Measurements from ENCODE around the gene EIF5.

EIF5 gene

DNA sequence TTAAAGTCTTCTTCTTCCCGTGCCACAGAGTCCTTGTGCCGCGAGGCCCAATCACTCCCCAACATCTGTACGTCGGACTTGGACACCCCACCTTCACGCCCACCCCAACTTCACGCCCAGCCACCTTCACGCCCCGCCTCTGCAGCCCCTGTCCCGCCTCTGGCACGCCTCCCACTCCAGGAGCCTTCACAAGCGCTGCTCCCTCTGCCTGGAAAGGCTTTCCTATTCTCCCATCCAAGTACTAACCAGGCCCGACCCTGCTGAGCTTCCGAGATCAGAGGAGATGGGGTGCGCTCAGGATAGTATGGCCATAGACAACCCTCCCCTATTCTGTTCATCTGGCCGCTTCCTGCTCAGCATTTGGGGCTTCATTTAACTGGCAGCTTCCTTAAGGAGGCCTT is 17.3 kb upstream of the EIF5 start:
- no peak for DNase-seq (ENCODE audit: low read depth)
- TF ChIP-seq, protein P1, sequence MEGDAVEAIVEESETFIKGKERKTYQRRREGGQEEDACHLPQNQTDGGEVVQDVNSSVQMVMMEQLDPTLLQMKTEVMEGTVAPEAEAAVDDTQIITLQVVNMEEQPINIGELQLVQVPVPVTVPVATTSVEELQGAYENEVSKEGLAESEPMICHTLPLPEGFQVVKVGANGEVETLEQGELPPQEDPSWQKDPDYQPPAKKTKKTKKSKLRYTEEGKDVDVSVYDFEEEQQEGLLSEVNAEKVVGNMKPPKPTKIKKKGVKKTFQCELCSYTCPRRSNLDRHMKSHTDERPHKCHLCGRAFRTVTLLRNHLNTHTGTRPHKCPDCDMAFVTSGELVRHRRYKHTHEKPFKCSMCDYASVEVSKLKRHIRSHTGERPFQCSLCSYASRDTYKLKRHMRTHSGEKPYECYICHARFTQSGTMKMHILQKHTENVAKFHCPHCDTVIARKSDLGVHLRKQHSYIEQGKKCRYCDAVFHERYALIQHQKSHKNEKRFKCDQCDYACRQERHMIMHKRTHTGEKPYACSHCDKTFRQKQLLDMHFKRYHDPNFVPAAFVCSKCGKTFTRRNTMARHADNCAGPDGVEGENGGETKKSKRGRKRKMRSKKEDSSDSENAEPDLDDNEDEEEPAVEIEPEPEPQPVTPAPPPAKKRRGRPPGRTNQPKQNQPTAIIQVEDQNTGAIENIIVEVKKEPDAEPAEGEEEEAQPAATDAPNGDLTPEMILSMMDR (conservative IDR thresholded peaks at IDR 0.05; ENCODE audit: low read depth, low read length): no peak

DNA sequence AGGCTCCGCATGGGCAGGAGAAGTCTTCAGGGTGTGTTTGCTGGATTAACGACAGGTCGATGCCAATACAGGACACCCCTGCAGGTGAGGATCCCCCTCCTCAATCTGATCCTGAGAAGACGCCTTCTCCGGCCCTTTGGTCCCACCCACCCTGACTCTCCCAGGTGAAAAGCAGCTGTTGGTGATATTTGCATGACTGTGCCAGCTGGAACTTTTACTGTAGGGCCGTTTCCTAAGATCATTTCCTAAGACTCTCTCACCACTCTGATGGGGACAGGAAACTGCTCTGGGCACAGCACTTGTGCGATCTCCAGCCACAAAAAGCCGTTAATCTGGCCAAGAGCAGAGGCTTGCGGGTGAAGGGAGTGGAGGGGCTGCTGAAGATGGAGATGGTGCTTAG is 16.8 kb upstream of the EIF5 start:
- TF ChIP-seq, protein P1 (conservative IDR thresholded peaks at IDR 0.05; ENCODE audit: low read depth, low read length): no peak
- no peak overlapping the region for H3K4me3 ChIP-seq (ENCODE audit: low read length)

More for the DNA sequence above, 17.3 kb upstream of the EIF5 start:
- no peak overlapping the region for H3K4me3 ChIP-seq (ENCODE audit: low read length)

DNA sequence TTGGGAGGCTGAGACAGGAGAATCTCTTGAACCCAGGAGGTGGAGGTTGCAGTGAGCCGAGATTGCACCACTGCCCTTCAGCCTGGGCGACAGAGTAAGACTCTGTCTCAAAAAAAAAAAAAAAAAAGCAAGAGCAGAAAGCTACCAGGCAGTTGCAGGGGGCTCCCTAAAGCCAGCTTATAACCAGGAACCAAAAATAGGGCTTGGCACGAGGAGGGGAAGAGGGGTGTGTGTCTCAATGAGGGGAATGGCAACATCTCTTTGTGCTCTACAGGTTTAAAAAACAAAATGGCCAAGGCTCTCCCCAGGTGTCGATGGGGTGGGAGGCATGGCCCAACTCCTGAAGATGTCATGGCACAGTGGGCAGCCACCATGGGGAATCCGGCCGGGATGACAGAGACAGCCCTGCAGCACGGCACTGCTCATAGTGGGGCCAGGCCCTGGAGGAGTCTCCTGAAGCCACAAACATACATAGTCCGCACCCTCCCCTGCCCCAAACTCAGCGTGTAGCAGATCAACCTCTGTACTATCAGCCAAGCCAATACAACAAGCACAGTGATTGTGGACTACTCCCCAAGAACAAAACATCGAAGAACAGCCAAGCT is 16.0 kb upstream of the EIF5 start:
- no peak overlapping the region for H3K4me3 ChIP-seq (ENCODE audit: low read length)
- no peak for DNase-seq (ENCODE audit: low read depth)
- TF ChIP-seq, protein P1 (conservative IDR thresholded peaks at IDR 0.05; ENCODE audit: low read depth, low read length): no peak

More for the DNA sequence above, 16.8 kb upstream of the EIF5 start:
- no peak for DNase-seq (ENCODE audit: low read depth)

DNA sequence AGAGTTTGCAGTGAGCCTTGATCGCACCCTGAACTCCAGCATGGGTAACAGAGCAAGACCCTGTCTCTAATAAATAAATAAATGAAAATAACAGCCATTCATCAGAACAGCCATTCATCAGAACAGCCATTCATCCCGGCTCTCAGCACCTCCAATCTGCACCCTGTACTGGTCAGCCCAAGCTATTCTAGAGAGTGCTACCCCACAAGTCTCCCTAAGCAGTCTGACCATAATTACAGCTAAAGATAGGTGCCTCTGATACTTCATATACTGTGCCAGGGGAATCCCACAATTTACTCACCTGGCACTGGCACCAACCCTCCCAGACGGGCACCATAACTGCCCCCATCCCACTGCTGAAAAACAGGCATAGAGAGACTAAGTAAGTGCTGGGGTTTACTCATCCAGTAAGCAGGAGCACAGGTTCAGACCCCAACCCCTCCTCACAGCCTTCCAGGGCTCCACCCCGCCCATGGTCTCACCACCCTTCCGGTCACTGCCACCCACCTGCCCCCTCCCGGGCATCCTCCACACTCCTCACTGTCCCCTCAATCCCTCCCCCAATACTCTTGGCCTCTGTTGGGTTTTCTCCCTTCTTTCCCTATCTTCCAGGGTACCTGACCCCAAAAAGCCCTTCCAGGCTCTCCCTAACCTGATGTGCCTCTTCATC is 15.2 kb upstream of the EIF5 start:
- TF ChIP-seq, protein P1 (conservative IDR thresholded peaks at IDR 0.05; ENCODE audit: low read depth, low read length): no peak
- H3K4me3 ChIP-seq (ENCODE audit: low read length): no peak overlapping the region
- no peak for DNase-seq (ENCODE audit: low read depth)

DNA sequence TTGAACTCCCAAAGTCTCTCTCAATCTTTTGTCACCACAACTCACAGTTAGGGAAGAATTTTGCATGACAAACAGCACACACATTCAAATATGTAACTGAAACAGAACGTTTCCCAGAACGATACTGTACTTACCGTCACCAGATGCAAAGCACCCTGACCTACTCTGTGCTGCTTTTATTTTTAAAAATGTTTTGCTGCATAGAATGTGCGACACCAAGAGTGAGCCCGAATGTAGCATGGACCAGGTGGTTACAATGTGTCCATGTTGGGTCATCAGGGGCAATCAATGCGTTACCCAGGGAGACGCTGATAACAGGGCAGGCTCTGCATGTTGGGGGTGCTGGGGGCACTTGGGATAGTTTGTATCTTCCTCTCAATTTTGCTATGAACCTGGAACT is 14.6 kb upstream of the EIF5 start:
- DNase-seq (ENCODE audit: low read depth): no peak
- no peak overlapping the region for H3K4me3 ChIP-seq (ENCODE audit: low read length)
- TF ChIP-seq, protein P1 (conservative IDR thresholded peaks at IDR 0.05; ENCODE audit: low read depth, low read length): no peak

DNA sequence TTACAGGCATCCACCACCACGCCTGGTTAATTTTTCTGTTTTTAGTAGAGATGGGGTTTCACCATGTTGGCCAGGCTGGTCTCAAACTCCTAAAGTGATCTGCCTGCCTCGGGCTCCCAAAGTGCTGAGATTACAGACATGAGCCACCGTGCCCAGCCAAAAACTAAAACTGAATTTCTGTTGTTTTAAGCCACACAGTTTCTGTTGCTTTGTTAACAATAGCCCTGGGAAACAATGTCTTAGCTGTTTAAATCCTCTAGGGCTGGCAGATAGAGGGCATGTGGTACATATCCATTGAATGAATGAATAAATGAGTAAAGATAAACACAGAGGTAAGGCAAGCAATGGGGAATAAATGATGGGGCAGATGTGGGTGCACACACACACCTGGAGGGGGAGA is 8.0 kb upstream of the EIF5 start:
- TF ChIP-seq, protein P1 (conservative IDR thresholded peaks at IDR 0.05; ENCODE audit: low read depth, low read length): no peak
- DNase-seq (ENCODE audit: low read depth): no peak
- H3K4me3 ChIP-seq (ENCODE audit: low read length): no peak overlapping the region

DNA sequence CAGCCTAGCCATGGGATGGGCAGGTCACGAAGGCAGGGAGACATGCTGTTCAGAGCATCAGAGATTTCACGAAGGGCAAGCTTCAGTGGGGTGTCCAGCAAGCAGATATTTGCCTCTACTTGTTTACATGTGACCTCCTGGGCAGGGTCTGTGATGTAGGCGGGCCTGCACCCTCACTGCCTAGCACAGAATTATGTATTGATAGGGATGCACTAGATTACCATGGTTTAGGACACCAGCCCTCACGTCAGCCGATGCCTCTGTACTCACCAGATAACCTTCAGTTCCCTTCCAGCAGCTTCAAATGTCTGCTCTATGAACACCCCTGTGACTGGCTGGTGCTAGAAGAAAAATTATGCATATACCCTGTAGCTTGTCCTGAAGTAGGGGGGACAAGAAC is 5.1 kb upstream of the EIF5 start:
- H3K4me3 ChIP-seq (ENCODE audit: low read length): no peak overlapping the region
- DNase-seq (ENCODE audit: low read depth): no peak
- TF ChIP-seq, protein P1 (conservative IDR thresholded peaks at IDR 0.05; ENCODE audit: low read depth, low read length): no peak
